GM12878 (cell line): ENCODE measurements around the gene CEP83. TPM values are rescaled to one million over a fixed set of nuclear protein-coding genes. Genes with fewer than 3 reads are reported as not detected.

ENCODE experiments used
- ATAC-seq: fragments of 200-7000 bp; cut with Tn5 transposase; 3 replicates; pipeline ENCODE4 v1.9.1; 2020; ENCODE audit warnings: mild to moderate bottlenecking, moderate library complexity
- BruUV-seq: library from RNA; stranded (reverse); fragments of 400-500 nt; replicated peaks from 2 replicates; lab custom pipeline; 2021; lab: Mats Ljungman, UMichigan
- CTCF ChIA-PET: fragments of 300-600 bp; sonication (Branson Sonifier 250); formaldehyde crosslinking; extraction: SDS; loops from one replicate; lab custom pipeline; 2021; ENCODE audit warnings: inconsistent platforms; lab: Yijun Ruan, JAX
- POLR2A ChIA-PET: fragments of 350-600 bp; formaldehyde crosslinking; extraction: SDS; loops from one replicate; lab custom pipeline; 2021; ENCODE audit warnings: inconsistent platforms; lab: Charles Lee
- RAD21 ChIA-PET: fragments of 300-600 bp; sonication (Branson Sonifier 250); formaldehyde crosslinking; loops from one replicate; lab custom pipeline; 2023; ENCODE audit warnings: antibody characterized with exemption; ENCODE audit not compliant: unreplicated experiment; lab: Charles Lee
- SMC1A ChIA-PET: fragments of 300-600 bp; sonication (Branson Sonifier 250); formaldehyde crosslinking; loops from one replicate; lab custom pipeline; 2023; ENCODE audit not compliant: unreplicated experiment, uncharacterized antibody; lab: Charles Lee
- DNase-seq: peaks from one replicate; pipeline ENCODE4 v3.0.0-alpha.2; 2011; ENCODE audit warnings: low read depth, low spot score
- FAIRE-seq: peaks from 3 replicates; lab custom pipeline; 2011; peaks lifted over from hg19 to GRCh38; lab: Jason Lieb, UNC
- H2AFZ ChIP-seq: 2 replicates; pipeline ENCODE4 v1.6.0; 2011; ENCODE audit warnings: low read depth, low read length, control low read depth; ENCODE audit not compliant: control insufficient read depth
- H3K27ac ChIP-seq: 2 replicates; pipeline ENCODE4 v1.5.1; 2011; ENCODE audit warnings: control low read depth; ENCODE audit not compliant: control insufficient read depth, insufficient read depth
- H3K27me3 ChIP-seq, 2 experiments: replicated peaks in 1 of 2; 2 replicates each; pipeline versions ENCODE4 v1.6.0 to v1.6.1; 2011; ENCODE audit warnings: low read length in 1 of 2; ENCODE audit not compliant: control insufficient read depth in 2 of 2, insufficient read depth in 2 of 2
- H3K36me3 ChIP-seq, 2 experiments: 2 replicates each; pipeline ENCODE4 v1.5.1; 2011; ENCODE audit warnings: low read length in 1 of 2; ENCODE audit not compliant: control insufficient read depth in 2 of 2, insufficient read depth in 2 of 2
- H3K4me1 ChIP-seq: 2 replicates; pipeline ENCODE4 v1.6.1; 2011; ENCODE audit warnings: mild to moderate bottlenecking, low read length, moderate library complexity, mixed read lengths; ENCODE audit not compliant: control insufficient read depth, insufficient read depth
- H3K4me2 ChIP-seq: 2 replicates; pipeline ENCODE4 v1.6.0; 2011; ENCODE audit warnings: control low read depth; ENCODE audit not compliant: control insufficient read depth, insufficient read depth
- H3K4me3 ChIP-seq: fragments of 200-600 bp; sonication (generic); 2 replicates; pipeline ENCODE4 v1.5.1; 2016
- H3K79me2 ChIP-seq: 2 replicates; pipeline ENCODE4 v1.6.0; 2011; ENCODE audit warnings: low read length; ENCODE audit not compliant: control insufficient read depth, insufficient read depth
- H3K9ac ChIP-seq: 2 replicates; pipeline ENCODE4 v1.8.0; 2011; ENCODE audit warnings: low read length, control low read depth, mixed read lengths; ENCODE audit not compliant: control insufficient read depth, insufficient read depth
- H3K9me3 ChIP-seq: replicated peaks from 3 replicates; pipeline ENCODE4 v1.5.1; 2011; ENCODE audit warnings: mild to moderate bottlenecking, low read length; ENCODE audit not compliant: control insufficient read depth, insufficient read depth
- H4K20me1 ChIP-seq: 2 replicates; pipeline ENCODE4 v1.6.0; 2011; ENCODE audit not compliant: control insufficient read depth, insufficient read depth
- BRCA1 ChIP-seq: IDR thresholded peaks from 2 replicates; pipeline ENCODE4 v1.6.1; 2011; ENCODE audit warnings: low read depth, low read length, improper control_type of control experiment
- EP300 ChIP-seq, 2 experiments: fragments of 150-350 bp in 1 of 2; IDR thresholded peaks; 2 replicates each; pipeline ENCODE4 v1.6.1; 2011 to 2012; ENCODE audit warnings: low read depth in 2 of 2, low read length in 2 of 2, borderline replicate concordance in 1 of 2, improper control_type of control experiment in 1 of 2, inconsistent platforms in 1 of 2; ENCODE audit not compliant: control insufficient read depth in 1 of 2
- EZH2 ChIP-seq: IDR thresholded peaks from 2 replicates; pipeline ENCODE4 v1.6.1; 2012; ENCODE audit warnings: low read depth, mild to moderate bottlenecking, control low read depth, inconsistent platforms, low read length, borderline replicate concordance; ENCODE audit not compliant: control insufficient read depth
- IKZF1 ChIP-seq: fragments of 450-650 bp; conservative IDR thresholded peaks from 2 replicates; pipeline ENCODE4 v1.6.1; 2017; ENCODE audit warnings: antibody characterized with exemption, mild to moderate bottlenecking
- IRF4 ChIP-seq: IDR thresholded peaks from 2 replicates; pipeline ENCODE4 v1.6.1; 2011; ENCODE audit warnings: low read depth, low read length
- NR2C1 ChIP-seq: fragments of 450-650 bp; IDR thresholded peaks from 2 replicates; pipeline ENCODE4 v1.6.1; 2017; ENCODE audit warnings: antibody characterized with exemption, mild to moderate bottlenecking, moderate library complexity
- PAX8 ChIP-seq: fragments of 450-650 bp; IDR thresholded peaks from 2 replicates; pipeline ENCODE4 v1.6.1; 2017; ENCODE audit warnings: mild to moderate bottlenecking, moderate library complexity
- RCOR1 ChIP-seq: conservative IDR thresholded peaks from 2 replicates; pipeline ENCODE4 v1.6.1; 2012; ENCODE audit warnings: low read depth, low read length, improper control_type of control experiment
- SUPT20H ChIP-seq: IDR thresholded peaks from 2 replicates; pipeline ENCODE4 v1.6.1; 2011; ENCODE audit warnings: low read depth, mild to moderate bottlenecking, low read length, moderate library complexity, borderline replicate concordance; ENCODE audit not compliant: control insufficient read depth
- YBX1 ChIP-seq: fragments of 450-650 bp; IDR thresholded peaks from 2 replicates; pipeline ENCODE4 v1.6.1; 2016; ENCODE audit warnings: antibody characterized with exemption
- ZBTB40 ChIP-seq: fragments of 450-650 bp; IDR thresholded peaks from 2 replicates; pipeline ENCODE4 v1.6.1; 2016; ENCODE audit warnings: mild to moderate bottlenecking, moderate library complexity, borderline replicate concordance
- WGBS: methylation state at CpG from one replicate; pipeline ENCODE4 v1.1.6; 2016; ENCODE audit warnings: low lambda C conversion rate; ENCODE audit not compliant: insufficient replicate concordance, insufficient coverage; ENCODE audit errors: missing lambda C conversion rate; 5-methylcytosine and 5-hydroxymethylcytosine counted together
- in situ Hi-C: fragments of 300-500 bp; cut with MboI; formaldehyde crosslinking; loops from 9 replicates; pipeline ENCODE4 v1.14.3; 2018; ENCODE audit warnings: mixed read lengths
- intact Hi-C: fragments of 100-400 bp; cut with micrococcal nuclease; formaldehyde crosslinking; loops from one replicate; pipeline ENCODE4 v1.14.2; 2022; ENCODE audit not compliant: unreplicated experiment
- polyA plus RNA-seq, 11 experiments: library from polyadenylated mRNA; depleted of rRNA in 4 of 11; unstranded in 6 of 11; stranded (reverse) in 5 of 11; fragments of >200 nt; fragmentation: Nextera tagmentation in 4 of 11; fragmentation: Illumina TruSeq in 1 of 11; extraction: Ambion mirVana in 4 of 11; extraction: Trizol in 1 of 11; gene quantifications; 1 replicate in 1 of 11; 2 replicates in 10 of 11; pipeline versions ENCODE4 v1.2.1 to v1.2.3, GENCODE V29; 2011 to 2016; ENCODE audit warnings: inconsistent platforms in 2 of 11, missing spikeins in 2 of 11, low read depth in 1 of 11
- total RNA-seq, 4 experiments: library from RNA; depleted of rRNA in 3 of 4; stranded (reverse); fragments of >200 nt in 3 of 4; fragmentation: Illumina TruSeq in 1 of 4; extraction: Trizol in 1 of 4; gene quantifications; 2 replicates each; pipeline versions ENCODE4 v1.2.1 to v1.2.3, GENCODE V29; 2013 to 2021
- TF ChIP-seq, protein P1 (sequence below): fragments of 450-650 bp; conservative IDR thresholded peaks from 2 replicates; pipeline ENCODE4 v1.6.1; 2017; ENCODE audit warnings: mild to moderate bottlenecking, moderate library complexity

Gene CEP83
- total and polyA plus RNA-seq, 10 of the 15 experiments (the other 5 are each of a cell fraction or from before 2014, with no cell fraction given), result 4.3 to 39.0 (median 22.5) TPM

- no peak for TF ChIP-seq EP300 (IDR thresholded peaks at IDR 0.05; ENCODE audit: borderline replicate concordance in 1 of 2, control insufficient read depth in 1 of 2, low read depth in 2 of 2, low read length in 2 of 2)
- TF ChIP-seq, all 136 proteins: peak for 11
These were observed 80.1 kb downstream of the CEP83 start (continued) for GRCh38 chr12:94379479-94380113.

- Histone ChIP-seq H3K4me3 (no peak overlapping the region), H3K9me3 (no peaks in the 10 kb centered on the region), H3K27ac (no peak overlapping the region), H3K4me2 (no peak overlapping the region), H3K79me2 (no peaks in the 10 kb centered on the region), H2AFZ (no peak overlapping the region), H3K4me1 (peaks cover 12% of the 10 kb centered on the region), H3K9ac (no peak overlapping the region), H3K27me3 (no peaks in the 10 kb centered on the region), H4K20me1 (no peaks in the 10 kb centered on the region), H3K36me3 (peaks cover 0 to 15% of the 10 kb centered on the region in 2 experiments; a peak in 1 of 4 replicates)
- RAD21 ChIA-PET, result no interaction called here
- POLR2A ChIA-PET, result no interaction called here
- ATAC-seq (no peak), DNase-seq (no peak), FAIRE-seq (no peak)
- SMC1A ChIA-PET, result no interaction called here
- CTCF ChIA-PET, result no interaction called here
- BruUV-seq, result no TSS peak
- intact Hi-C loops, result no loop called here
- 95% methylated on average over 2 of the region's 2 CpGs for WGBS
- in situ Hi-C loops, result no loop called here
- no peak for TF ChIP-seq SUPT20H
- no peak for TF ChIP-seq EZH2
- TF ChIP-seq ZBTB40, result no peak
- no peak for TF ChIP-seq IRF4
- TF ChIP-seq, protein P1, sequence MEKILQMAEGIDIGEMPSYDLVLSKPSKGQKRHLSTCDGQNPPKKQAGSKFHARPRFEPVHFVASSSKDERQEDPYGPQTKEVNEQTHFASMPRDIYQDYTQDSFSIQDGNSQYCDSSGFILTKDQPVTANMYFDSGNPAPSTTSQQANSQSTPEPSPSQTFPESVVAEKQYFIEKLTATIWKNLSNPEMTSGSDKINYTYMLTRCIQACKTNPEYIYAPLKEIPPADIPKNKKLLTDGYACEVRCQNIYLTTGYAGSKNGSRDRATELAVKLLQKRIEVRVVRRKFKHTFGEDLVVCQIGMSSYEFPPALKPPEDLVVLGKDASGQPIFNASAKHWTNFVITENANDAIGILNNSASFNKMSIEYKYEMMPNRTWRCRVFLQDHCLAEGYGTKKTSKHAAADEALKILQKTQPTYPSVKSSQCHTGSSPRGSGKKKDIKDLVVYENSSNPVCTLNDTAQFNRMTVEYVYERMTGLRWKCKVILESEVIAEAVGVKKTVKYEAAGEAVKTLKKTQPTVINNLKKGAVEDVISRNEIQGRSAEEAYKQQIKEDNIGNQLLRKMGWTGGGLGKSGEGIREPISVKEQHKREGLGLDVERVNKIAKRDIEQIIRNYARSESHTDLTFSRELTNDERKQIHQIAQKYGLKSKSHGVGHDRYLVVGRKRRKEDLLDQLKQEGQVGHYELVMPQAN, result no peak
- TF ChIP-seq RCOR1, result no peak
- TF ChIP-seq NR2C1, result no peak
- TF ChIP-seq YBX1, result no peak
- TF ChIP-seq BRCA1, result no peak
- TF ChIP-seq IKZF1, result no peak
- no peak for TF ChIP-seq EP300 (IDR thresholded peaks at IDR 0.05; ENCODE audit: borderline replicate concordance in 1 of 2, control insufficient read depth in 1 of 2, low read depth in 2 of 2, low read length in 2 of 2)
- no peak for TF ChIP-seq PAX8
These were observed 82.1 kb downstream of the CEP83 start for GRCh38 chr12:94377599-94377998.
